Measurements from ENCODE around the gene ZDHHC21. TPM values are rescaled to one million over a fixed set of nuclear protein-coding genes. Genes with fewer than 3 reads are reported as not detected.
A peak's percentile ranks its signal among the peaks of the same experiment; 100 is the strongest.

ZDHHC21 gene
- total and polyA plus RNA-seq, 9 of the 15 experiments (the other 6 are each of a cell fraction or from before 2014, with no cell fraction given): 0.10 to 1.9 (median 1.00) TPM

GRCh38 chr9:14693251-14693861, at the start of gene ZDHHC21 (continued):
- TF ChIP-seq MGA (IDR thresholded peaks at IDR 0.05) (peak; percentile 62; the same call in 1 of the 2 replicates), PRDM10 (IDR thresholded peaks at IDR 0.05; ENCODE audit: partially characterized antibody) (peak; percentile 77), MTA3 (IDR thresholded peaks at IDR 0.05; ENCODE audit: borderline replicate concordance) (0 out of 2 replicates have a peak, but pooled peaks have one; percentile 26), RBFOX2 (IDR thresholded peaks at IDR 0.05; ENCODE audit: low read depth, low read length) (peak; percentile 70), E2F6 (IDR thresholded peaks at IDR 0.05; ENCODE audit: borderline replicate concordance in 1 of 2, extremely low read depth in 1 of 2, insufficient read depth in 1 of 2, insufficient read length in 1 of 2, low read depth in 1 of 2, low read length in 1 of 2, poor library complexity in 1 of 2, severe bottlenecking in 1 of 2) (peak in 1 of 2 experiments; percentile 69), POLR3A (IDR thresholded peaks at IDR 0.05; ENCODE audit: borderline replicate concordance, extremely low read depth, insufficient read depth, insufficient read length) (no peak), ERF (CRISPR knock-in tag; IDR thresholded peaks at IDR 0.05) (0 out of 2 replicates have a peak, but pooled peaks have one; percentile 50)

Measured in K562 (cell line).